H4 (cell line): ENCODE results near the gene HENMT1. TPM values are rescaled to one million over a fixed set of nuclear protein-coding genes. Genes with fewer than 3 reads are reported as not detected.

ENCODE experiments used
- DNase-seq: peaks from one replicate; pipeline ENCODE4 v3.0.0-alpha.2; 2015; ENCODE audit warnings: low spot score
- total RNA-seq: library from RNA; depleted of rRNA; stranded (reverse); fragments of >200 nt; shearing (Covaris generic); gene quantifications from 2 replicates; pipeline ENCODE4 v1.2.3, GENCODE V29; 2014; rRNA removed

The HENMT1 gene
- total RNA-seq, 1 experiment from 2014 or later = not detected

- no peak for DNase-seq
These were observed 32.9 kb downstream of the HENMT1 start for GRCh38 chr1:108627951-108628350.

- no peak for DNase-seq
These were observed 33.6 kb downstream of the HENMT1 start for GRCh38 chr1:108627256-108627655.

GRCh38 chr1:108624069-108624468, 36.8 kb downstream of the HENMT1 start:
- no peak for DNase-seq

- DNase-seq = no peak
These were observed 43.2 kb downstream of the HENMT1 start for GRCh38 chr1:108617724-108618056.

- DNase-seq = no peak
These were observed 43.7 kb downstream of the HENMT1 start for GRCh38 chr1:108617008-108617723.

- no peak for DNase-seq
These were observed 45.3 kb downstream of the HENMT1 start for GRCh38 chr1:108615544-108615943.

- no peak for DNase-seq
These were observed 48.4 kb downstream of the HENMT1 start for GRCh38 chr1:108612496-108612895.

GRCh38 chr1:108611984-108612383, 48.9 kb downstream of the HENMT1 start:
- DNase-seq = no peak

- no peak for DNase-seq
These were observed 50.8 kb downstream of the HENMT1 start for GRCh38 chr1:108610073-108610472.

GRCh38 chr1:108609483-108610049, 51.3 kb downstream of the HENMT1 start:
- no peak for DNase-seq

GRCh38 chr1:108606478-108606877, 54.4 kb downstream of the HENMT1 start:
- DNase-seq = no peak

- DNase-seq = no peak
These were observed 55.3 kb downstream of the HENMT1 start for GRCh38 chr1:108605633-108606032.

GRCh38 chr1:108601708-108602410, 59.0 kb downstream of the HENMT1 start:
- DNase-seq = no peak

GRCh38 chr1:108600504-108600903, 60.4 kb downstream of the HENMT1 start:
- DNase-seq = no peak

- no peak for DNase-seq
These were observed 62.6 kb downstream of the HENMT1 start for GRCh38 chr1:108598340-108598739.

Other genes starting within 250 kb of the HENMT1 start
- gene NBPF6, start 210.8 kb downstream of the HENMT1 start, total RNA-seq = not detected in 2 replicates
- 5.1 and 6.9 TPM in 2 replicates for gene EEIG2, start 101.0 kb downstream of the HENMT1 start, total RNA-seq
- 5.3 and 7.6 TPM in 2 replicates for gene PRPF38B, start 31.2 kb upstream of the HENMT1 start, total RNA-seq
- not detected in 2 replicates for gene FNDC7, start 51.8 kb upstream of the HENMT1 start, total RNA-seq
- gene STXBP3, start 85.6 kb upstream of the HENMT1 start, total RNA-seq = 30.9 and 38.1 TPM in 2 replicates
- gene AKNAD1, start 196.0 kb upstream of the HENMT1 start, total RNA-seq = 0.95 TPM in 1 of 2 replicates, not detected in the other
- gene GPSM2, start 215.9 kb upstream of the HENMT1 start, total RNA-seq = 38.2 and 38.5 TPM in 2 replicates